ENCODE measurements around the gene CHAT.
"Not testable (repeated sequence)": the region's sequence is repeated elsewhere in the genome, so short reads cannot be mapped to it uniquely, and the experiment has no call there.

Gene CHAT

DNA sequence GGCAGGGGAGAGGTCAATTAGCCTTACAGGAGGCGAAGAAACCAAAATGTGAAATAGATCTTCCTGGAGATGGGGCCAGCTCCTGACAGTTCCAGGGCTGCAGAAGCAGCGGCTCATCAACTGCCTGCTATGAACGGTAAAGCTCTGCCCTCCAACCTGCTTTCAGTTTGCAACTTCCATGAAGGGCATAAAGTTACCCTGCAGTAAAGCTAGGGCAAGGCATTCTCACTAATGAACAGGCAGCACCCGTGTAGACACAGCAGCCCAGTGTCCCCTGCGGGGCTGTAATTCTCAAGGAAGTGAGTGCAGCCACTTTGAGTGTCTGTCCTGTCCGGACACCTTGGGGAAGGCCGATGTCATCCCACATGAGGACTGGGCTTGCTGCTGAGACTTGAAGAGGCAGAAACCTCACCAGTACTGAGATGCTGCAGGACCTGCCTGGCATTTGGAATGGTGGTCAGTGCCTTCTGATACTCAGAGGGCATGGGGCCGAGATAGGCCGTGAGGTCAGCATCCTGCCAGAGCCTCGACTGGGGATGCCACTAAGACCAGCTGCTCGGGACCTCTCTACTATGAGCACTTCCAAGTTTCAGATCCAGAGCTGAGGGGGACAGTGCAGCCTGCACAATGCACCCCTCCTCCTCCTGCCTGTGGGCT is 39.6 kb downstream of the CHAT start:
- DNase-seq, result peak; percentile 31

DNA sequence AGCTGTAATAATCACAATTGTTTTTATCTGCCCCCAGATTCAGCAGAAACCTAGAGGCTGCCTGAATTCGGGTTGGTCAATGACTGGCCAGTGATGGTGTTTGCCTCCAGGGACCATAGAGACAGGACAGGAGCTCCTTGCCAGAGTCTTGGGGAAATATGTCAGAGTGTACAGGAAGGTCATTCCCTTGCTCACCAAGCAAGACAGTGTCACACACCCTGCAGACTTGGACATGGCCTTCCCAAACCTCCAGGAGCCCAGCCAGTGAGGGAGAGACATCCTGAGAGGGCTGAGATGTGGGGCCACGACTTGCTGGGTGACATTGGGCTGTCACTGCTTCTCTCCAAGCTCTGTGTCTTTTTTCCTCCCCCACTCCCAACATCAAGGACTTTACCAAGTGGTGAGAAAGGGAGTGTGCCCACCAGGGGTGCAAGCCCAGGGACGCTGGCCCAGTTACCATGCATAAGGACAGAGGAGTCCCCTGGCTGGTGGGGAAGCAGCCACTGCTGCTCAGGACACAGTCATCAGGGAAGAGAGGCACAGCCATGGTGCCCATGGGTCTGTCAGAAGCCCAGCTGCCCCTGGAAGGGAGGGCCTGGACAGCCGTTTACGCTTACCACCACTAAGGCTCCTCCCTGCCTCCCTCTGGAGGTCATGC is 40.3 kb downstream of the CHAT start:
- peak; percentile 41 for DNase-seq

DNA sequence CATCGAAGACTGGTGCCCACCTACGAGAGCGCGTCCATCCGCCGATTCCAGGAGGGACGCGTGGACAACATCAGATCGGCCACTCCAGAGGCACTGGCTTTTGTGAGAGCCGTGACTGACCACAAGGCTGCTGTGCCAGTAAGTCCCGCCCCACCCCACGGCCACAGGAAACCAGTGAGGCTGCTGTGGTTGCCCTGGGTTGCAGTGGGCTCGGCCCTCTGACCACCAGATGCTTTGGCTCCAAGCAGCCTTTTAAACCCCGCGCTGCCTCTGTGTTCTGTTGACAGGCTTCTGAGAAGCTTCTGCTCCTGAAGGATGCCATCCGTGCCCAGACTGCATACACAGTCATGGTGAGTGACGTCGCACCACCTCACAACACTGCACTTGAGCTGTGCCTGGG is 41.3 kb downstream of the CHAT start:
- DNase-seq, result peak; percentile 36

DNA sequence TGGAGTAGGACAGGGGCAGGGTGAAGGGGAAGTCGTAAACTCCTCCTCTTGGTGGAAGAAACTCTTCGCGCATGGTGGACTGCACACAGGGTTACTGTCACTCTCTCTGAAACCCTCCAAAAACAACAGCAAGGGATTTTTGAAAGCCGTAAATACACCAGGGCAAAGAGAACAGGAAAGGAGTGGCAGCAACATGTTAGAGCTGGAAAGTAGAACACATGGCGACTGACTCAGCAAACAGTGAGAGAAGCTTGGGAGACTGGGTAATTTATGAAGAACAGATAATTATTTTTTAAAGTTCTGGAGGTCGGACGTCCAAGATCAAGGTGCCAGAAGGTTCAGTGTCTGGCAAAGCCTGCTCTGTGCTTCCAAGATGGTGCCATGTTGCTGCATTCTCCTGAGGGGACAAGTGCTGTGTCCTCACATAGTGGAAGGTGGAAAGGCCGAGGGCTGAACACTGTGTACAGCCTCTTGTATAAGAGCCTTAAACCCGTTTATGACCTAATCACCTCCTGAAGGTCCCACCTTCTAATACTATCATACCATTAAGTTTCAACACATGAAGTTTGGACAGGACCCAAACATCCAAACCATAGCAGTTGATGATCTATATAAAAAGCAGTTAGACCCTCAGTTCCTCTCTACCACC is 43.1 kb downstream of the CHAT start:
- DNase-seq, result no peak

DNA sequence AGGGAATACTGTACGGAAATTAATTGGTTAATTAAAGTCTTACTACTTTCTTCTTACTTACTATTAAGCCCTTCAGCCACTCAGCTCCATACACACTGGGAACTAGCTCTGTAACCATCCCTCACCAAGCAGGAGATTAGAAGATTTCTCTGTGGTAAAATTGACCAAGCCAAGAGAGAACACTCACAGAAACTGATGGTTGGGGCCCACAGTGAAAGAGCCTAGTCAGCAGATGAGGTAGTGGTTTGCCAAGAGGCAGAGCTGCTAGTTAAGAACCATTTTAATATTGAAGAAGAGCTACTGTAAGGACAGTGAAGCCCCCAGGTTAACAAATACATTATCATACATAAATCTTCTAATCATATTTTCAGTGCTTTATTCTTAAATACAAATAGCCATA is 43.8 kb downstream of the CHAT start:
- DNase-seq, result no peak

DNA sequence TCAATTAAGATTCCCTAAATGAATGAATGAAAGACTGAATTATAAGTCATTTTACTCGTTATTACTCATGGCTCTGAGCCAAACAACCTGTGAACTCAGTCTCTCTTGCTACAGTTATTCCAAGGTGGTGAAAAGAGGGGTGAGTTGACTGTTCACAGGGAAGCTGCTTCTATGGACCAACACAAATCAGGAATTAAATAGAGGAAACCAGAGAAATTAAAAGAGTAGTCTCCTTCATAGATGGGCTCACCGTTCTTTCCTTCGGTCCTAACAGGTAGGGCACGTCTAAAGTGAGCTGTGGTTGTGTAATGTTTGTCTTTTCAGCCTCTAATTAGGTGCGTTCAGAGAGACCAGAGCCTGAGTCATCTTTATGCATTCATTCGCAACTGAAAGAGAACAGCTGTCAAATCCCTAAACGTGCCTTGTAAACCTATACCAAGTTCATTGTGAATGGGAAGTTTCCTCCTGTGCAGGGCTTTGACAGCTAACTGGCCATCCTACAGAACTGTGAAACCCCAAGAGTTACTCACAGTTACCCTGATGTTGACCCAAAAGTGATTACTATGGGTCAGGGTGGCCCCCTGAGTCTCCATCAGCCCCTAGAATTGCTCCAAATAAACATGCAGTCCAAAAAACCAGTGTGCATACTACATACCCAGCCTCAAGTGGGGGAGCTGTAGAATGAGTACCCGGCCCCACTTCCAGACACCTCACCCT is 47.5 kb downstream of the CHAT start:
- no peak for DNase-seq

DNA sequence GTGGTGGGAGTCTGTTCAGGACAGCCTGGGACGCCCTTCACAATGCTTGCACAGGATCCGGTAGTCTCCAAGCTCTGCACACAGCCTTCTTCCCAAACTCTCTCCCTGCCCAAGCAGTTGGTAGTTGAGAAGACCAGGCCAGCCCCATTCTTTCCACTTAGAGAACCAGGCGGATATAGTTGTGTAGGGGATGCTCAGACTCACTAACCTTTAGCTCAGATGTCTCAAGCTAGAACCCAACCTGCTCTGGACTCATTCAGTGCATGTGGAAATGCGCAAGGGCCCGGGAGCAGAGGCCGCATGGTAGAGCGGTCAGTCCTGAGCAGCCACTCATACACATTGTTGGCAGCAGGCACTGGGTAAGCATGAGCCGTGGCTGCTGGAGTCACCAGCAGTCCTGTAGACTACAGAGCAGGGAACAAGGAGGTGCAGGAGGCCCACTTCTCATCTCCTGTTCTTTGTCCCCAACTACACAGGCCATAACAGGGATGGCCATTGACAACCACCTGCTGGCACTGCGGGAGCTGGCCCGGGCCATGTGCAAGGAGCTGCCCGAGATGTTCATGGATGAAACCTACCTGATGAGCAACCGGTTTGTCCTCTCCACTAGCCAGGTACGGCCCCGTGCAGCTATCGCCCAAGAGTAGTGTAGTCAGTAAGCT is 48.5 kb downstream of the CHAT start:
- DNase-seq, result no peak

DNA sequence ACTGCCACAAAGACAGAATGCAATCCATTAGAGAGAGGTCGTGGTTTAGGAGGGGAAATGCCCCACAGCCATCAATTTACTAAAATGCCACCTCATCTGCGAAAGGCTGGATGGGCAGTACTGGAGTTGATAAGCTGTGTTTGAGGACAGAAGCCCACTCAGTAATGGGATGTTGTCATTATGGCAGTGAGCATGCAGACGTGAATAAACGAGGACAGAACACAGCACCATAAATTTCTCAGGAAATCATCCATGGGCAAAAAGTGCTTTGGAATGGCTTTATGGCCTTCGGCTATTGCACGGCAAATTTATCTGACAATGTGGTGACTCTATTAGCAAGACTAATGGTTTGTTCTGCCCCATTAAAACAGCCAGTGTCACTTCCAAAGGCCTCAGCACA is 49.8 kb downstream of the CHAT start:
- DNase-seq, result no peak

DNA sequence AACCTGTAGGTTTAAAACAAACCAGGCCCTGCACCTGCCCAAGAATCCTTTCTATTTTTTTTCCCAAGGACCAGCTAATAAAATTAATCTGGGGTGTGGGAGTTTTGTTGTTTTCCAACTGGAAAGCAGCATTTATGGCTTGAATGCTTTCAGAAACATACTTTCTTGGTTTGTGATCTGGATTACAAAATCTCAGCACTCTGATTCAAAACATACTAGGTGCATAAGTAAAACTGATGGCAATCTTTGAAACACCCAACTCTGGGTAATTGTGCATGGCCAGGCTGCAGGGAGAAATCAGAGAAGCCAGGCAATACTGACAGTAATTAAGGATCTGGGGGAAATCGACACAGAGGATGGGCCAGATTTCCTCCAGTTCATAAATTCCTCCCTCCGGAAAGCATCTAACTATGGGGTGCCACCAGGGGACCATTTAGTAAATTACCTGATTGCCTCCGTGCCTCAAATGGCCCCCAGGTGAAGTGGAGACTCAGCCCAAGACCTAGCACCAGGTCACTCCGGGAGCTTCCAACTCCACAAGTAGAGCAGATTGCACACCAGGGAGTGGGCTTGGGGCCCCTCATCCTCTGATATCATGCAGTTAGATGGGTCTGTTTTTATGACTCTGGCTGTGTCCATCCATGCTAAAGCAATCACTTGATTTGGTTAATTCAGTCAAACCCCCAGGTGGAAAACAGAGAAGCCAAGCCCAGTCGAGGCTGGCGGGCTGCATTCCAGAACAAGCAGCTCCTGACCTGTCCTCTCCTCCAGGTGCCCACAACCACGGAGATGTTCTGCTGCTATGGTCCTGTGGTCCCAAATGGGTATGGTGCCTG is 50.4 kb downstream of the CHAT start:
- no peak for DNase-seq

DNA sequence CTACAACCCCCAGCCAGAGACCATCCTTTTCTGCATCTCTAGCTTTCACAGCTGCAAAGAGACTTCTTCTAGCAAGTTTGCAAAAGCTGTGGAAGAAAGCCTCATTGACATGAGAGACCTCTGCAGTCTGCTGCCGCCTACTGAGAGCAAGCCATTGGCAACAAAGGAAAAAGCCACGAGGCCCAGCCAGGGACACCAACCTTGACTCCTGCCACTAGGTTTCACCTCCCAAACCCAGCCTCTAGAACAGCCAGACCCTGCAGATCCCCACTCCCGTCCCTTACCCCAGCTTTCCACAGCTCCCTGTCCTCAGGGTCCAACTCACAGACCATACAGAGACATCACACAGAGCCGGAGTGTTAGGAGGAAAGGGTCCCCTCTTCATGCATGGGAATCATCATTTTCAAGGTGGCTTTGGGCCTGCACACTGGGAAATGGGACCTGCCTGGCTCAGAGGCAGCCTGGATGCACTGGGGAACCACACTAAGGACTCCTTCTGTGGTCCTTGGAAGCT is 51.1 kb downstream of the CHAT start:
- no peak for DNase-seq

DNA sequence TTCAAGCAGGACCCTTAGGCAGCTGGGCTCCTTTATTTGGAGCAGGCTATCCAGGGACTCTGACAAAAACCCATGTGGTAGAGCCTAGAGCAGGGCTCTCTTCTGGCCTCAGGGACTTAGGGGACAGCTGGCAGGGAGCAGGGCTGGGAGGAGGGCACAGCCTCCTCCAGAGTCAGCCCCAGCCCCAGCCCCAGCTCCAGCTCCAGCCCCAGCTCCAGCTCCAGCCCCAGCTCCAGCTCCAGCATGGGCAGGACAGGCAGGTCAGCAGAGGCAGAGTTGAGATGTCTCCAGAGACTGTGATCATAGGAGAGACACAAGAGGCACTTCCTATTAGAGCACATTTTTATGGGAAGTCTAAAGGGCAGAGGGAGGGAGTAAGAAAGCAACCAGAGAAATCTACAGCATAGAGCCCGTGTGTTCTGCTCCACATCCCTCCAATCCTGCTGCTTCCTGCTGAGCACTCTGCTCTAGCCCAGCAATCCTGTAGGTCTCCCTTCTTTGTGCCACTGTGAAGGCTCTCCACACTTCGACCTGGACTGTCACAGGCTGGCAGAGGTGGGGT is 52.3 kb downstream of the CHAT start:
- DNase-seq, result no peak

DNA sequence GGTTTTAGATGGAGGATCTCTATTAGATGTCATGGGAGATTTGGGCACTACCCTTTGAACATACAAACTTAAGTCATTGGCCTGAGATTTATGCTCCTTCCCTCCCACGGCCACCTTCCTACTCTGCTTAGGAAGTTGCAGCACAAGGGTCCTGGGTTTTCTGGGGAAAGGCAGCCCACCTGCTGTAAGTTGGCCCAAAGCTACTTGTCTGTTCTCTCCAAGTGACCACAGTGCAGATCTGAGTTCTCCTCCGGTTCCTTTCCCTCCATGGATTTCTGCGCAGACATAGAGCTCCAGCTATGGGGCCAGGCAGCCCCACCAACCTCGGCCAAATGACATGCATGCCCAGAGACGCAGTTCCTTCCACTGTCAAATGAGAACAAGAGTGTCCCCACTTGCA is 52.8 kb downstream of the CHAT start:
- DNase-seq, result no peak

DNA sequence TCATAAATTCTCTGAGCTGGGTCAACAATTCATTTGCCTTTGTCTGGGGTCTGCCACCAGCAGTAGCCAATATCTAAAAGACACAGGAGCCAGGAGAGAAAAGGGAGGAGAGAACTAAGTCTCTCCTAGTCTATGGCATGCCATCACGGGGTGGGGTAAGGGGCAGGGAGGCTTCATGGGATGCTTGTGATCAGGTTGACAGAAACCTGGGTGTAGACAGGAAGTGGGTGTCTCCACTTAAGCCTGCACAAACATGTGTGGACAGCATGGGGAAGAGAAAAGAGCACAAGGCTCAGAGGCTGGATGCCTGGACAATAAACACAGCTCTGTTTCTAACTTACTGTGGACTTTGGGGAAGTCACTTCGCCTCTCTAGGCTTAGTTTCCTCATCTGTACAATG is 54.2 kb downstream of the CHAT start:
- no peak for DNase-seq

DNA sequence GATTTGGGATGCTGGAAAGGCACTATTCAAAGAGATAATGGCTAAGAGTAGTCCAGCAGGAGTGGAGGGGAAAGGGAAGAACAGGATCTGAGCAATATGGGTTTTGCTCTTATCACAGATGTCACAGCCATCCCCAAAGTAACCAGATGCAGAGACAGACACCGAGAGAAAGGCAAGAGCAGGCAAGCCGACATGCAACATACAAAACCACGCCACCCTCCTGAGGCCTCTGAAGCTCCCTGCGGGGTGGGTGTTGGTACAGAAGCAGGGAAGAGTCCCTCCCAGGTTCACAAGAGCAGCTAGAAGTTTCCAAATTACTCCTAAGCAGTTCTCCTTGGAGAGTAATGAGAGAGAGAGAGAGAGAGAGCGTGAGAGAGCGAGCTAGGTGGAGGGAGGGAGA is 54.8 kb downstream of the CHAT start:
- no peak for DNase-seq

DNA sequence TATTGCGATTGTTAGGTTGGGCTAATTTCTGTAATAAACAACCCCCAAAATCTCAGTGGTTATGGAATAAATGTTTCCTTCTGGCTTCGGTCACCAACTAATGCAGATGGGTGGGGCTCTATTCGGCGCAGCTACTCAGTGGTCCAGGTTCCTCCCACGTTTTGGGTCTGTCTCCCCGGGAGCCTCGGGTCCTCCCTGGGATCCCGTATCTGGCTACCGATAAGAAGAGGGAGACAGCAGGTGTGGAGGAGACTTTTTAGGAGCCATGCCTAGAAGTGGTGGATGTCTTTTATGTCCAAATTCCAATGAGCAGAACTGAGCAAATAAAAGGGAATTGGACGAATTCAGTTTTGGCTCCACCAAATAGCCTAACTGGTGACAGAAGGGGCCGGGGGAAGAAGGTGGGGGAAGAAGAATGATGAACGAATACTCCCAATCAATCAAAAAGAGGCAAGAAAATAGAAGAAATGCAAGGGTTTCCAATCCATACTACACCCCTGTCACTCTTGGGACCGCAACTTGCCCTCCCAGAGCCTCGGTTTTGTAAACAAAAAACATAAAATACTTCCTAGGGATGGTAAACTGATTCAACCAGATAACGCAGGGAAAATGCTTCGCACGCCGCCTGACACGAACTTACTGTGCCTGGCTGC is 65.1 kb downstream of the CHAT start:
- no peak for DNase-seq

DNA sequence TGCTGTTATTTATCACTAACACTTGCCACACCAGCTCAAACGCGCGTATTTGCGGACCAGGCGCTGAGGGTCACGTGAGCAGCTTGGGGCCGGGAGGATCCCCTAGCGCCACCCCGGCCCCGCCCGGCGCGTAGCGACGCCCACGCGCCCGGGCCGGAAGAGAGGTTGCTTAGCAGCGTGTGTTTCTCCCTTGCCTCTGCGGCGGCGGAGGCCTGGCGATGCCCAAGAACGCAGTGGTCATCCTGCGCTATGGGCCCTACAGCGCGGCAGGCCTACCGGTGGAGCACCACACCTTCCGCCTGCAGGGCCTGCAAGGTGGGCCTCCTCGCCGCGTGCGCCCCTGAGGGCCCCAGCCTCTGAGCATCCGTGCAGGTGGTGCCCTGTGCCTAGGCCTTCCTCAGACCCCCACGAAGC is 65.7 kb downstream of the CHAT start, which contains the start of gene C10orf53:
TSS of gene C10orf53 (plus strand) at position 172 of the 414 bp plus-strand sequence. CDS start at position 219, 47 bp downstream.
- DNase-seq, result no peak

DNA sequence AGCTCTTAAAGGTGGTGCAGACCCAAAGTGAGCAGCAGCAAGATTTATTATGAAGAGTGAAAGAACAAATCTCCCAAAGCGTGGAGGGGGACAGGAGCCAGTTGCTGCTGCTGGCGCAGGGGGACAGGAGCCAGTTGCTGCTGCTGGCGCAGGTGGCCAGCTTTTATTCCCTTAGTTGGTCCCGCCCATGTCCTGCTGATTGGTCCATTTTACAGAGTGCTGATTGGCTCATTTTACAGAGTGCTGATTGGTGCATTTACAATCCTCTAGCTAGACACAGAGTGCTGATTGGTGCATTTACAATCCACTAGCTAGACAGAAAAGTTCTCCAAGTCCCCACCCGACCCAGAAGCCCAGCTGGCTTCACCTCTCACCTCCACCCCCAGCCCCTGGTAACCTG is 68.6 kb downstream of the CHAT start:
- not testable (repeated sequence) for DNase-seq

DNA sequence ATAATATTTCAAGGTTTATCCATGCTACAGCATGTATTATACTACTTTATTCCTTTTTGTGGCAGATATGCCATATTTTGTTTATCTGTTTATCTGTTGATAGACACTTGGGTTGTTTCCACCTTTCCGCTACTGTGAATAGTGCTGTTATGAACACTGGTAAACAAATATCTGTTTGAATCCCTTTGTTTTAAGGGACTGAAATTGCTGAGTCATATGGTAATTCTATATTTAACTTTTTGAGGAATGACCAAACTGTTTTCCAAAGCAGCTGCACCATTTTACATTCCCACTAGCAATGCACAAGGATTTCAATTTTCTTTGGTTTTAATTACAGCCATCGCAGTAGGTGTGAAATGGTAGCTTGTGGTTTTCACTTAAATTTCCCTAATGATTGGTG is 69.0 kb downstream of the CHAT start:
- DNase-seq, result no peak

DNA sequence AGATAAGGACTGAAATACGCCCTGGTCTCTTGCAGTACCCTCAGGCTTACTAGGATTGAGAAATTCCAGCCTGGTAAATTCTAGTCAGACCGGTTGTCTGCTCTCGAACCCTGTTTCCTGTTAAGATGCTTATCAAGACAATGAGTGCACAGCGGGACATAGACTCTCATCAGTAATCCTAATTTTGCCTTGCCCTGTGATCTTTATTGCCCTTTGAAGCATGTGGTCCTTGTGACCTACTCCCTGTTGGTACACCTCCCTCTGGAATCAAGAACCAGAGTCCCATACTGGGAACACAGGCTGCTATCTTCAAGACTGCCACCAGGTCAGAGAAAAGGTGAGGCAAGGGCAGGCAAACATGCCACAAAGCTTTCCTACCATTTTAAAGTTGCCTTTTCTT is 72.8 kb downstream of the CHAT start:
- no peak for DNase-seq

DNA sequence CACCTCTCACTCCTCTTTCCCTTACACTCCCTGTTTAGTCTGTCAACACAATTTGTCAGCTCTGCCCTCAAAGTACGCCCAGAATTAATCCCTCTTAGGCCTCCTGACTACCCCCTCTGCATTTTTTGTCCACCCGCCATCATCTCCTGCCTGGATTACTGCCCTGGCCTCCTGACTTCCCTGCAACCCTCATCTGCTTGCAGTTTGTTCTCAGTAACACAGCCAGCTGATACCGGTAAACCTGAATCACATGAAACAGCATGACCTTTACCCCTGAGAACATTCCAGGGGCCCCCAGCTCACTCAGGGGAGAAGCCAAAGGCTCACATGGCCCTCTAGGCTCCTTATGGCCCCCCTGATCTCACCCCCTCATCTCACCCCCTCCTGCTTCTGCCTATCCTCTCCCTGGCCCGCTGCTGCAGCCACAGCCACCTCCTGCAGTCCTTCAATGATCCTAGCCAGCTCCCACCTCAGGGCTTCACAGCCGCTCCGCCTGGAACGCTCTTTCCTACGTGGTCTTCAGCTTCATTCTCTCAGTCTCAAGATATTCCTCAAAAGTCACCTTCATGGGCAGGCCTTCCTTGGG is 74.5 kb downstream of the CHAT start:
- no peak for DNase-seq

DNA sequence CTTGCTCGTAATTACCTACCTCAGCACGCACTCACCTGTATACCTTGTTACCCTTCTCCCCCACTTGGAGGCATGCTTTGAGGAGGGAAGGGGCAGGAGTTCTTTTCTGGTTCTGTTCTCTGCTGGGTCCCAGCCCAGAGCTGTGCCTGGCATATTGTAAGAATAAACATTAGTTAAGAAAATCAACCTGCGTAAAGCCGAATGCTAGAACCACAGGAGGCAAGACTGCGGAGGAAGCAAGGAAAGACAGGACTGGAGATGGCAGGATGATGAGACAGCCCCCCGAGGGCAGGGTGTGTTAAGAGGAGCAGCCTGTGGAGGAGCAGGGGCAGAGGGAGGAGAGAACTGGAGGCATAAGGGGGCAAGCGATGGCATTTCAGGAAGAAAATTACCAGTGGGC is 75.1 kb downstream of the CHAT start:
- no peak for DNase-seq
